HG03571 (cell line): Measurements from ENCODE around the gene RAB4A.
"Not testable (repeated sequence)": the region's sequence is repeated elsewhere in the genome, so short reads cannot be mapped to it uniquely, and the experiment has no call there.

Source experiments
- ATAC-seq: cut with Tn5 transposase; IDR thresholded peaks from one replicate; pipeline ENCODE4 v1.9.1; 2021; ENCODE audit not compliant: unreplicated experiment

The RAB4A gene

GRCh38 chr1:229271448-229272159 lies 693 bp downstream of the RAB4A start:
- ATAC-seq: peak; percentile 44

GRCh38 chr1:229272164-229273158 lies 1.6 kb downstream of the RAB4A start:
- no peak for ATAC-seq

GRCh38 chr1:229273507-229274232 lies 2.8 kb downstream of the RAB4A start:
- no peak for ATAC-seq

- ATAC-seq: no peak
Measured at GRCh38 chr1:229275005-229275404, 4.1 kb downstream of the RAB4A start.

GRCh38 chr1:229278120-229278741 lies 7.3 kb downstream of the RAB4A start:
- ATAC-seq: no peak

GRCh38 chr1:229279242-229279641 lies 8.3 kb downstream of the RAB4A start:
- no peak for ATAC-seq

- no peak for ATAC-seq
Measured at GRCh38 chr1:229280037-229280828, 9.3 kb downstream of the RAB4A start.

- ATAC-seq: no peak
Measured at GRCh38 chr1:229280921-229281320, 10.0 kb downstream of the RAB4A start.

GRCh38 chr1:229281339-229281926 lies 10.5 kb downstream of the RAB4A start:
- ATAC-seq: no peak

- no peak for ATAC-seq
Measured at GRCh38 chr1:229282295-229282823, 11.4 kb downstream of the RAB4A start.

- ATAC-seq: no peak
Measured at GRCh38 chr1:229283183-229283611, 12.3 kb downstream of the RAB4A start.

- ATAC-seq: no peak
Measured at GRCh38 chr1:229284887-229285286, 14.0 kb downstream of the RAB4A start.

- no peak for ATAC-seq
Measured at GRCh38 chr1:229285440-229285839, 14.5 kb downstream of the RAB4A start.

GRCh38 chr1:229286099-229286766 lies 15.3 kb downstream of the RAB4A start:
- no peak for ATAC-seq

GRCh38 chr1:229287267-229287666 lies 16.4 kb downstream of the RAB4A start:
- no peak for ATAC-seq

GRCh38 chr1:229288516-229288915 lies 17.6 kb downstream of the RAB4A start:
- no peak for ATAC-seq

- not testable (repeated sequence) for ATAC-seq
Measured at GRCh38 chr1:229291686-229292085, 20.8 kb downstream of the RAB4A start.

GRCh38 chr1:229293528-229294204 lies 22.8 kb downstream of the RAB4A start:
- ATAC-seq: no peak
